SK-N-SH (cell line): ENCODE results near the gene CD300LF. TPM values are rescaled to one million over a fixed set of nuclear protein-coding genes. Genes with fewer than 3 reads are reported as not detected.

ENCODE experiments used
- CTCF ChIA-PET: fragments of 300-600, 350-600 bp; formaldehyde crosslinking; extraction: SDS; loops from one replicate; lab custom pipeline; 2021; lab: Yijun Ruan, JAX
- POLR2A ChIA-PET: fragments of 350-600 bp; sonication (Branson Sonifier 250); formaldehyde crosslinking; extraction: SDS; loops from one replicate; lab custom pipeline; 2020; ENCODE audit warnings: antibody characterized with exemption, inconsistent platforms; lab: Yijun Ruan, JAX
- DNase-seq: peaks from one replicate; pipeline ENCODE4 v3.0.0; 2012
- H2AFZ ChIP-seq: fragments of 200-600 bp; sonication (generic); 2 replicates; pipeline ENCODE4 v1.8.1; 2016; ENCODE audit warnings: antibody characterized with exemption, mild to moderate bottlenecking, low read depth
- H3F3A ChIP-seq: fragments of 200-600 bp; sonication (generic); replicated peaks from 2 replicates; pipeline ENCODE3; 2016; ENCODE audit warnings: antibody characterized with exemption, mild to moderate bottlenecking; ENCODE audit not compliant: insufficient read depth
- H3K27ac ChIP-seq, 2 experiments: fragments of 200-500 bp in 1 of 2; fragments of 200-600 bp in 1 of 2; sonication (Bioruptor generic) in 1 of 2; sonication (generic), shearing (Covaris generic) in 1 of 2; 2 replicates each; pipeline versions ENCODE4 v1.5.1 to v1.6.1; 2014 to 2016; ENCODE audit warnings: low read depth in 2 of 2, inconsistent platforms in 1 of 2, low read length in 1 of 2, mild to moderate bottlenecking in 1 of 2, mixed read lengths in 1 of 2
- H3K27me3 ChIP-seq: fragments of 200-600 bp; sonication (generic), shearing (Covaris generic); 2 replicates; pipeline ENCODE4 v1.6.1; 2016; ENCODE audit warnings: mixed run types; ENCODE audit not compliant: insufficient read depth
- H3K36me3 ChIP-seq, 2 experiments: fragments of 200-500 bp in 1 of 2; fragments of 200-600 bp in 1 of 2; sonication (Bioruptor generic) in 1 of 2; sonication (generic) in 1 of 2; replicated peaks in 1 of 2; 2 replicates each; pipeline versions ENCODE3 to v1.5.1; 2014 to 2016; ENCODE audit warnings: low read length in 1 of 2, mild to moderate bottlenecking in 1 of 2; ENCODE audit not compliant: insufficient read depth in 2 of 2, control insufficient read depth in 1 of 2
- H3K4me1 ChIP-seq, 2 experiments: fragments of 200-500 bp in 1 of 2; fragments of 200-600 bp in 1 of 2; sonication (Bioruptor generic) in 1 of 2; sonication (generic), shearing (Covaris generic) in 1 of 2; 2 replicates each; pipeline versions ENCODE4 v1.5.1 to v1.6.1; 2014 to 2016; ENCODE audit warnings: low read depth in 1 of 2, low read length in 1 of 2, mixed run types in 1 of 2; ENCODE audit not compliant: insufficient read depth in 2 of 2, control insufficient read depth in 1 of 2
- H3K4me2 ChIP-seq: fragments of 200-600 bp; sonication (generic), shearing (Covaris generic); 2 replicates; pipeline ENCODE4 v1.6.1; 2017; ENCODE audit warnings: mixed run types
- H3K4me3 ChIP-seq, 2 experiments: fragments of 200-500 bp in 1 of 2; fragments of 200-600 bp in 1 of 2; sonication (Bioruptor generic) in 1 of 2; sonication (generic), shearing (Covaris generic) in 1 of 2; 2 replicates each; pipeline versions ENCODE4 v1.5.1 to v1.8.1; 2014 to 2016; ENCODE audit warnings: low read depth in 2 of 2, inconsistent platforms in 1 of 2, low read length in 1 of 2, mild to moderate bottlenecking in 1 of 2, mixed read lengths in 1 of 2, moderate library complexity in 1 of 2
- H3K79me2 ChIP-seq: fragments of 200-600 bp; sonication (generic); 2 replicates; pipeline ENCODE4 v1.8.1; 2017; ENCODE audit warnings: mild to moderate bottlenecking; ENCODE audit not compliant: insufficient read depth
- H3K9ac ChIP-seq: fragments of 200-600 bp; sonication (generic); 2 replicates; pipeline ENCODE4 v1.6.1; 2017; ENCODE audit warnings: mixed run types
- H3K9me2 ChIP-seq: fragments of 200-600 bp; sonication (generic); 2 replicates; pipeline ENCODE4 v1.6.1; 2017; ENCODE audit warnings: mixed run types
- H3K9me3 ChIP-seq: fragments of 200-600 bp; sonication (generic); 2 replicates; pipeline ENCODE4 v1.6.1; 2017; ENCODE audit warnings: mixed run types, mild to moderate bottlenecking, moderate library complexity
- H4K20me1 ChIP-seq: fragments of 200-600 bp; sonication (generic); 2 replicates; pipeline ENCODE4 v1.6.1; 2017; ENCODE audit warnings: mild to moderate bottlenecking, mixed run types; ENCODE audit not compliant: insufficient read depth
- CHD2 ChIP-seq: fragments of 150-350 bp; IDR thresholded peaks from 2 replicates; pipeline ENCODE4 v1.6.1; 2018; ENCODE audit warnings: low read length; ENCODE audit not compliant: partially characterized antibody
- ELF1 ChIP-seq: IDR thresholded peaks from 2 replicates; pipeline ENCODE4 v1.4.0; 2012
- EZH2phosphoT487 ChIP-seq: fragments of 200-600 bp; sonication (generic); IDR thresholded peaks from 2 replicates; pipeline ENCODE4 v1.6.1; 2017; ENCODE audit warnings: low read depth, mixed run types, mild to moderate bottlenecking, antibody characterized with exemption, moderate library complexity, borderline replicate concordance
- FOSL2 ChIP-seq: IDR thresholded peaks from 2 replicates; pipeline ENCODE4 v1.4.0; 2012; ENCODE audit warnings: low read depth, mild to moderate bottlenecking, moderate library complexity, borderline replicate concordance
- FOXM1 ChIP-seq: IDR thresholded peaks from 2 replicates; pipeline ENCODE4 v1.4.0; 2012; ENCODE audit warnings: low read depth, mild to moderate bottlenecking
- GABPA ChIP-seq: IDR thresholded peaks from 2 replicates; pipeline ENCODE4 v1.4.0; 2012; ENCODE audit warnings: low read depth, mild to moderate bottlenecking
- GATA2 ChIP-seq: sonication (generic); formaldehyde crosslinking; IDR thresholded peaks from 2 replicates; pipeline ENCODE4 v1.5.0; 2020; ENCODE audit warnings: mild to moderate bottlenecking, missing genetic modification reagents
- MAX ChIP-seq: IDR thresholded peaks from 2 replicates; pipeline ENCODE4 v1.4.0; 2012; ENCODE audit warnings: low read depth
- MXI1 ChIP-seq: IDR thresholded peaks from 2 replicates; pipeline ENCODE4 v1.6.1; 2012; ENCODE audit warnings: mild to moderate bottlenecking, low read depth, low read length, improper control_type of control experiment
- NFIC ChIP-seq: IDR thresholded peaks from 2 replicates; pipeline ENCODE4 v1.4.0; 2012; ENCODE audit warnings: borderline replicate concordance
- NRF1 ChIP-seq: IDR thresholded peaks from 2 replicates; pipeline ENCODE4 v1.6.1; 2012; ENCODE audit warnings: low read depth, mild to moderate bottlenecking, low read length
- RXRA ChIP-seq: IDR thresholded peaks from 2 replicates; pipeline ENCODE4 v1.4.0; 2012; ENCODE audit warnings: low read depth, mild to moderate bottlenecking, borderline replicate concordance
- SIN3A ChIP-seq: IDR thresholded peaks from 2 replicates; pipeline ENCODE4 v1.6.1; 2012; ENCODE audit warnings: low read depth, mild to moderate bottlenecking, low read length, moderate library complexity, borderline replicate concordance
- SMC3 ChIP-seq: IDR thresholded peaks from 2 replicates; pipeline ENCODE4 v1.6.1; 2012; ENCODE audit warnings: low read depth, low read length, improper control_type of control experiment
- TAF1 ChIP-seq: IDR thresholded peaks from 2 replicates; pipeline ENCODE4 v1.6.1; 2012; ENCODE audit warnings: low read depth, mild to moderate bottlenecking, low read length, moderate library complexity, borderline replicate concordance
- YY1 ChIP-seq: IDR thresholded peaks from 2 replicates; pipeline ENCODE4 v1.4.0; 2012; ENCODE audit warnings: low read depth, mild to moderate bottlenecking
- WGBS: methylation state at CpG from one replicate; pipeline ENCODE4 v1.1.6; 2017; ENCODE audit warnings: low lambda C conversion rate; 5-methylcytosine and 5-hydroxymethylcytosine counted together
- polyA plus RNA-seq, 3 experiments: library from polyadenylated mRNA; depleted of rRNA; stranded (reverse); fragments of >200 nt; gene quantifications; 2 replicates each; pipeline ENCODE4 v1.2.3, GENCODE V29; 2012
- TF ChIP-seq, protein P1 (sequence below): IDR thresholded peaks from 2 replicates; pipeline ENCODE4; 2012
- TF ChIP-seq, protein P2 (sequence below): IDR thresholded peaks from 2 replicates; pipeline ENCODE4 v1.6.1; 2012; ENCODE audit warnings: mild to moderate bottlenecking, low read depth, low read length, moderate library complexity

Gene CD300LF
- polyA plus RNA-seq, 1 of the 3 experiments (the other 2 are of a cell fraction) = not detected

DNA sequence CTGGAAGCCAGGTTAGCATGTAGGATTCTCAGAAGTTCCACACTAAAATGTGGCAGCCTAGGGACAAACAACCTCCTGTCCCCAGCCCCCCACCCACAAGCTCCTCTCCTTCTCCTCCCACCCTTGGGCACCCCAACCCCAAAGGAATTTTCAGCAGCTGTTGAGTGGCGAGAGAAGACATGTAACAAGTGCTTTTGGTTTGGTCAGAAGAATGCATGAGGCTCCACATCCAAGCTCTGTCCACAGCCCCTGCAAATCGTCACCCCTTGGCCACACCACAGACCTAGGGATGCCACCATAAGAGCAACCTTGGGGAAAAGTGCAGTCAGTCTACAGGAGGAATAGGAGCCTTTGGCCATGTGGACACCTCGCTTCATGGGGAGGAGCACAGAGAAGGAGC, 12.4 kb upstream of the CD300LF start (continued):
- TF ChIP-seq MXI1 (no peak), NFIC (no peak), SMC3 (no peak)

GRCh38 chr17:74723891-74724290, 11.2 kb upstream of the CD300LF start:
- Histone ChIP-seq H2AFZ (no peak overlapping the region), H3K79me2 (no peaks in the 10 kb centered on the region), H3K4me3 (no peak overlapping the region), H4K20me1 (no peaks in the 10 kb centered on the region), H3K9me2 (no peaks in the 10 kb centered on the region), H3K27ac (no peak overlapping the region), H3K36me3 (no peaks in the 10 kb centered on the region), H3K9ac (no peak overlapping the region), H3K9me3 (no peaks in the 10 kb centered on the region), H3K4me2 (no peak overlapping the region), H3K4me1 (no peaks in the 10 kb centered on the region), H3F3A (peaks cover 7% of the 10 kb centered on the region), H3K27me3 (no peaks in the 10 kb centered on the region; the same call in 1 of the 2 replicates)
- no peak for DNase-seq
- POLR2A ChIA-PET = no interaction called here
- CTCF ChIA-PET = interaction anchor here (1.2 to 10.0 kb wide), 5 partner anchors 12 to 158 kb away, joined by 3 to 77 read pairs (median 6); partner anchors contain the start of gene RAB37
- TF ChIP-seq MAX (no peak), EZH2phosphoT487 (no peak), SIN3A (no peak), GATA2 (CRISPR knock-in tag) (no peak), GABPA (no peak), FOSL2 (no peak), MXI1 (no peak)
- TF ChIP-seq, protein P1, sequence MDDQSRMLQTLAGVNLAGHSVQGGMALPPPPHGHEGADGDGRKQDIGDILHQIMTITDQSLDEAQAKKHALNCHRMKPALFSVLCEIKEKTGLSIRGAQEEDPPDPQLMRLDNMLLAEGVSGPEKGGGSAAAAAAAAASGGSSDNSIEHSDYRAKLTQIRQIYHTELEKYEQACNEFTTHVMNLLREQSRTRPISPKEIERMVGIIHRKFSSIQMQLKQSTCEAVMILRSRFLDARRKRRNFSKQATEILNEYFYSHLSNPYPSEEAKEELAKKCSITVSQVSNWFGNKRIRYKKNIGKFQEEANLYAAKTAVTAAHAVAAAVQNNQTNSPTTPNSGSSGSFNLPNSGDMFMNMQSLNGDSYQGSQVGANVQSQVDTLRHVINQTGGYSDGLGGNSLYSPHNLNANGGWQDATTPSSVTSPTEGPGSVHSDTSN = no peak
- WGBS = 32% methylated on average over 5 of the region's 5 CpGs

DNA sequence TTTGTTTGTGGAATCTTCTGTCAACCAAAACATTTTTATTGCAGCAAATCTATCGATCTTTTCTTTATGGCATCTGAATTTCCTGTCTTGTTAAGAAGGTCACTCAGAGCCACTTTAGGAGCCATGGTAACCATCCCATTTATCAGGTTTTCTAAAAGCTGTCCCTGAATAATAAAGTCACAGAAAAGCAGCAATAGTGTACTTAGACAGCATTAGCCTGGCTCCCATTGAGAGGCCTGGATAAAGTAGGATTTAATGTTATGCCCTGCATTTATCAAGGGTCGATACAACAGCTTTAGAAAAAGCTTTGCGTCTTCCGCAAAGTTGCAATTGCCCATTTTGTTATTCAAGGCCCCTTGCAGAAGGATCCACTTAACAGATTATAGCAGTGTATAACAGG, 10.1 kb upstream of the CD300LF start:
- H3K27ac ChIP-seq = no peak overlapping the region
- H2AFZ ChIP-seq = no peak overlapping the region
- H4K20me1 ChIP-seq = no peaks in the 10 kb centered on the region
- ChIA-PET CTCF (interaction anchor here (1.2 to 10.0 kb wide), 3 partner anchors 13 to 69 kb away, joined by 3 to 77 read pairs (median 4); partner anchors contain the start of gene RAB37), POLR2A (no interaction called here)
- no peak overlapping the region for H3K4me2 ChIP-seq
- H3K79me2 ChIP-seq = no peaks in the 10 kb centered on the region
- TF ChIP-seq, protein P2, sequence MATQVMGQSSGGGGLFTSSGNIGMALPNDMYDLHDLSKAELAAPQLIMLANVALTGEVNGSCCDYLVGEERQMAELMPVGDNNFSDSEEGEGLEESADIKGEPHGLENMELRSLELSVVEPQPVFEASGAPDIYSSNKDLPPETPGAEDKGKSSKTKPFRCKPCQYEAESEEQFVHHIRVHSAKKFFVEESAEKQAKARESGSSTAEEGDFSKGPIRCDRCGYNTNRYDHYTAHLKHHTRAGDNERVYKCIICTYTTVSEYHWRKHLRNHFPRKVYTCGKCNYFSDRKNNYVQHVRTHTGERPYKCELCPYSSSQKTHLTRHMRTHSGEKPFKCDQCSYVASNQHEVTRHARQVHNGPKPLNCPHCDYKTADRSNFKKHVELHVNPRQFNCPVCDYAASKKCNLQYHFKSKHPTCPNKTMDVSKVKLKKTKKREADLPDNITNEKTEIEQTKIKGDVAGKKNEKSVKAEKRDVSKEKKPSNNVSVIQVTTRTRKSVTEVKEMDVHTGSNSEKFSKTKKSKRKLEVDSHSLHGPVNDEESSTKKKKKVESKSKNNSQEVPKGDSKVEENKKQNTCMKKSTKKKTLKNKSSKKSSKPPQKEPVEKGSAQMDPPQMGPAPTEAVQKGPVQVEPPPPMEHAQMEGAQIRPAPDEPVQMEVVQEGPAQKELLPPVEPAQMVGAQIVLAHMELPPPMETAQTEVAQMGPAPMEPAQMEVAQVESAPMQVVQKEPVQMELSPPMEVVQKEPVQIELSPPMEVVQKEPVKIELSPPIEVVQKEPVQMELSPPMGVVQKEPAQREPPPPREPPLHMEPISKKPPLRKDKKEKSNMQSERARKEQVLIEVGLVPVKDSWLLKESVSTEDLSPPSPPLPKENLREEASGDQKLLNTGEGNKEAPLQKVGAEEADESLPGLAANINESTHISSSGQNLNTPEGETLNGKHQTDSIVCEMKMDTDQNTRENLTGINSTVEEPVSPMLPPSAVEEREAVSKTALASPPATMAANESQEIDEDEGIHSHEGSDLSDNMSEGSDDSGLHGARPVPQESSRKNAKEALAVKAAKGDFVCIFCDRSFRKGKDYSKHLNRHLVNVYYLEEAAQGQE = no peak
- TF ChIP-seq TAF1 (no peak), FOXM1 (no peak), YY1 (no peak), ELF1 (no peak), RXRA (no peak), FOSL2 (no peak), CHD2 (no peak), NRF1 (no peak)
- TF ChIP-seq, all 33 proteins: peak for 0
- Histone ChIP-seq H3K9me2 (no peaks in the 10 kb centered on the region), H3K36me3 (no peaks in the 10 kb centered on the region), H3K9me3 (no peaks in the 10 kb centered on the region), H3K9ac (no peak overlapping the region), H3F3A (no peaks in the 10 kb centered on the region), H3K27me3 (no peaks in the 10 kb centered on the region; the same call in 1 of the 2 replicates), H3K4me1 (no peaks in the 10 kb centered on the region), H3K4me3 (no peak overlapping the region)
- no peak for DNase-seq
- 55% methylated on average over 4 of the region's 4 CpGs for WGBS
